Left lung (tissue), 10 donors: ENCODE results near the gene HTRA1. TPM values are rescaled to one million over a fixed set of nuclear protein-coding genes. Genes with fewer than 3 reads are reported as not detected.

ENCODE experiments used
- ATAC-seq: fragments of 200-7000 bp; cut with Tn5 transposase; one replicate; pipeline ENCODE4 v1.9.1; 2020; ENCODE audit warnings: moderate library complexity
- DNase-seq, 4 donors: peaks; one replicate each; pipeline ENCODE4 v3.0.0-alpha.2; 2013 to 2020
- H3K27ac ChIP-seq, 2 donors: fragments of 200-600 bp; sonication (generic) in 1 of 2; one replicate each; pipeline versions ENCODE4 v1.5.0 to v1.8.0; 2020 to 2021
- H3K27me3 ChIP-seq, 2 donors: fragments of 200-600 bp; sonication (generic) in 1 of 2; one replicate each; pipeline versions ENCODE4 v1.5.0 to v1.8.0; 2020 to 2021
- H3K36me3 ChIP-seq, 2 donors: fragments of 200-600 bp; sonication (generic) in 1 of 2; one replicate each; pipeline versions ENCODE4 v1.5.0 to v1.8.0; 2020 to 2021
- H3K4me1 ChIP-seq, 2 donors: fragments of 200-600 bp; one replicate each; pipeline ENCODE4 v1.8.0; 2021
- H3K4me3 ChIP-seq, 2 donors: fragments of 200-600 bp; sonication (generic) in 1 of 2; one replicate each; pipeline versions ENCODE4 v1.5.0 to v1.8.0; 2020 to 2021; ENCODE audit warnings: mild to moderate bottlenecking in 1 of 2
- H3K9me3 ChIP-seq, 2 donors: fragments of 200-600 bp; sonication (generic) in 1 of 2; one replicate each; pipeline versions ENCODE4 v1.5.0 to v1.8.0; 2020 to 2021
- intact Hi-C, 2 donors: fragments of 100-400 bp; cut with DNase I; formaldehyde crosslinking; loops; one replicate each; pipeline versions ENCODE4 v1.11.2 to v1.14.2; 2022
- polyA plus RNA-seq, 6 donors: library from polyadenylated mRNA; unstranded; fragments of 120-200 nt; gene quantifications; one replicate each; pipeline ENCODE4 v1.2.1, GENCODE V29; 2013; ENCODE audit not compliant: insufficient read length in 6 of 6
- total RNA-seq, 2 donors: library from RNA; stranded (reverse); fragmentation: NEBNext Ultra II Directional; extraction: Animal tissue kit (Norgen Biotek cat#: 25700); gene quantifications; one replicate each; pipeline ENCODE4 v1.2.1, GENCODE V29; 2021
- TF ChIP-seq, protein P1 (sequence below), 2 donors: fragments of 200-600 bp; sonication (generic) in 1 of 2; IDR thresholded peaks; one replicate each; pipeline versions ENCODE4 v1.5.0 to v1.8.0; 2021; ENCODE audit warnings: antibody characterized with exemption in 2 of 2
- donor health status: DM: no; HTN: yes; CAD: no.
- donor health status: DM: no; HTN: no; CAD: no.

The HTRA1 gene
- total and polyA plus RNA-seq, 8 donors, result 51.3 to 124 (median 73.0) TPM

DNA sequence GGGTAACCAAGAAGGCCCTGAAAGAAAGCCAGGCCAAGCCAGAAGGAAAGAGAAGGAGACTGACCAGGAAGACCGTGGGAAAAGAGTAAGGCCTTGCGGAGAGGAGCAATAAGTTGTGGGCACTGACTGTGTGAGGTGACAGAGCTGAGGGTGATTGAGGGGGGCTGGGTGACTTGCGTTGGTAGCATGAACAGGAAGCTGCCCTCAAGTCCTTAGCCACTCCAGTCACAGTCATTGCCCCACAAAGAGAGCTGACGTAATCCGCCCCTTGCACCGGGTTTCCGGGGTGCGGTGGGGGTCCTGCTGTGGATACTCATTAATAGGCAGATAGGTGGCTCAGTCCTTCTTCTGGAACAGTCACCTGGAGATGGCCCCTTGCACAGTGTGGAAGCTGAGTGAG lies 83.1 kb downstream of the HTRA1 start:
- intact Hi-C loops, result no loop called here
- DNase-seq, result no peak
- Histone ChIP-seq H3K4me1 (peaks cover 6 to 11% of the 10 kb centered on the region in 2 donors), H3K36me3 (no peaks in the 10 kb centered on the region), H3K27me3 (no peaks in the 10 kb centered on the region), H3K27ac (no peak overlapping the region), H3K9me3 (no peaks in the 10 kb centered on the region), H3K4me3 (no peak overlapping the region)
- no peak for ATAC-seq
- TF ChIP-seq, protein P1, sequence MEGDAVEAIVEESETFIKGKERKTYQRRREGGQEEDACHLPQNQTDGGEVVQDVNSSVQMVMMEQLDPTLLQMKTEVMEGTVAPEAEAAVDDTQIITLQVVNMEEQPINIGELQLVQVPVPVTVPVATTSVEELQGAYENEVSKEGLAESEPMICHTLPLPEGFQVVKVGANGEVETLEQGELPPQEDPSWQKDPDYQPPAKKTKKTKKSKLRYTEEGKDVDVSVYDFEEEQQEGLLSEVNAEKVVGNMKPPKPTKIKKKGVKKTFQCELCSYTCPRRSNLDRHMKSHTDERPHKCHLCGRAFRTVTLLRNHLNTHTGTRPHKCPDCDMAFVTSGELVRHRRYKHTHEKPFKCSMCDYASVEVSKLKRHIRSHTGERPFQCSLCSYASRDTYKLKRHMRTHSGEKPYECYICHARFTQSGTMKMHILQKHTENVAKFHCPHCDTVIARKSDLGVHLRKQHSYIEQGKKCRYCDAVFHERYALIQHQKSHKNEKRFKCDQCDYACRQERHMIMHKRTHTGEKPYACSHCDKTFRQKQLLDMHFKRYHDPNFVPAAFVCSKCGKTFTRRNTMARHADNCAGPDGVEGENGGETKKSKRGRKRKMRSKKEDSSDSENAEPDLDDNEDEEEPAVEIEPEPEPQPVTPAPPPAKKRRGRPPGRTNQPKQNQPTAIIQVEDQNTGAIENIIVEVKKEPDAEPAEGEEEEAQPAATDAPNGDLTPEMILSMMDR (IDR thresholded peaks at IDR 0.05), result no peak

DNA sequence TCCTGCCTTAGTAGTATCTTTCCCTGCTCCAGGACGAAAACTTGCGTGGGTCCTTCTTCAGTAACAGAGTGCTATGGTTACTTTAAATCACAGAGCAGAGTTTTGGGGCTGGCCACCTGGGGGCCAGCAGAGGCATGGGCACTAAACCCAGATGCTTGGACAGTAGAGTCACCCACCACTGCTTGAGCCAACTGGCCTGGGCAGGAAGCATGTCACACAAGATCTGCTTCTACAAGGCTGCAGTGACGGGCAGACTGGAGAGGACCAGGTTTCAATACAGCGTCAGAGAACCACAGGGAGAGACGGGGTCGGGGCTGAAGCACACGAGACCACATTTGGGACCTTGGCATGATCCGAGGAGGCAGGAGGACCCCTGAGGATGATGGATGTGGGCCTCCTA lies 84.9 kb downstream of the HTRA1 start:
- no peak overlapping the region for H3K27ac ChIP-seq
- no peaks in the 10 kb centered on the region for H3K36me3 ChIP-seq
- TF ChIP-seq, protein P1 (IDR thresholded peaks at IDR 0.05), result no peak
- H3K4me3 ChIP-seq, result no peak overlapping the region
- no peak for ATAC-seq
- no peak for DNase-seq
- no peaks in the 10 kb centered on the region for H3K27me3 ChIP-seq
- no peaks in the 10 kb centered on the region for H3K9me3 ChIP-seq
- peaks cover 5 to 10% of the 10 kb centered on the region in 2 donors for H3K4me1 ChIP-seq
- intact Hi-C loops, result no loop called here

DNA sequence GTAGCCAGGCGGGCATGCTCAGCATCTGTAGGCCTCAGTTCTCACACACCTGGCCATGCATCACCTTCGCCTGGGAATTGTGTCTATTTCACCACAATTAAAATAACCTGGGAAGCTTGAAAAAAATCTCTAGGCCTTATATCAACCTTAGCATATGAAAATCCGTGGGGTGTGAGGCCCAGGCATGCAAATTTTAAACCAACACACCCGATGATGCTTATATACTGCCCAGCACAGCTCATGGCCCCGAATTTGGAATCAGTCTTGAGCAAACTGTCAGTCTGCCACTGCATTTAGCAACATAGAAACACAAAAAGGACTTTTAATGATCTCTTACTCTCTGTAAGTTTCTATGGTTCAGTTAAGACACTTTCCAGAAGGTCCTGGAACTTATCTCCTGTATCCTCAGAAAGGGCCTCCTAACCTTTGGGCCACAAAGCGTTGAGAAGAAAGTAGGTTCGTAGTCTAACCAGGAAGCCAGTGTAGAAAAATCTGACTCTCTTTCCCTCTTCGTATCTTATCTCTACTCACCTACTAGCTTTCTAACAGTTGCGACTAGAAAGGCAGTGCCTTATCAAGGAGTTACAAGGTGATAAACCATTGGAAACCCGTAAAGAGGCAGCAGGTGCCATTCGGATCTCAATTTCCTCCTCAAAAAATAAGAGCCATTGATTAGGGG lies 87.2 kb downstream of the HTRA1 start:
- intact Hi-C loops, result no loop called here
- no peaks in the 10 kb centered on the region for H3K4me1 ChIP-seq

DNA sequence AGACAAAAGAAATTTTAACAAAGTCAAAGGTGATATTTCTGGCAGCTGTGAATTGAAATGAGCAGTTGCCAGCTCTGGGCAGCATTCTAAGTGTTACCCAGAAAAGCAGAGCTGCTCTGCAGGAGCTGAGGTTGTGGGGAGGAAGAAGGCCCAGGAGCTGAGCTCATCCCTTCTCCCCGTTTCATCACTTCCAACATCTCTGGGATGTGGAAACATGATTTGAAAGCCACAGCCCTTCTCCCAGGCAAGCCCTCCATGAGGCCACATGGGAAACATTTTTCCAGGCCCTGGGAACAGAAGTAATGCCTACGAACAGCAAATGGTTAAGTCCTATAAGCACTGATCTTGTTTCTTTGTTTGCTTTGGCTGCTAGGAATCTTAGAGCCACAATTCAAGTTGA lies 88.3 kb downstream of the HTRA1 start:
- DNase-seq, result no peak
- intact Hi-C loops, result no loop called here
- Histone ChIP-seq H3K27ac (no peak overlapping the region), H3K4me3 (no peak overlapping the region), H3K9me3 (no peaks in the 10 kb centered on the region), H3K27me3 (no peaks in the 10 kb centered on the region), H3K36me3 (no peaks in the 10 kb centered on the region), H3K4me1 (peaks cover 0 to 3% of the 10 kb centered on the region in 2 donors)
- ATAC-seq, result peak; percentile 14
- TF ChIP-seq, protein P1 (IDR thresholded peaks at IDR 0.05), result no peak

More for the DNA sequence above, 87.2 kb downstream of the HTRA1 start:
- Histone ChIP-seq H3K27ac (no peak overlapping the region), H3K9me3 (no peaks in the 10 kb centered on the region), H3K4me3 (no peak overlapping the region), H3K27me3 (no peaks in the 10 kb centered on the region), H3K36me3 (no peaks in the 10 kb centered on the region)
- DNase-seq (no peak), ATAC-seq (no peak)
- TF ChIP-seq, protein P1 (IDR thresholded peaks at IDR 0.05), result no peak

DNA sequence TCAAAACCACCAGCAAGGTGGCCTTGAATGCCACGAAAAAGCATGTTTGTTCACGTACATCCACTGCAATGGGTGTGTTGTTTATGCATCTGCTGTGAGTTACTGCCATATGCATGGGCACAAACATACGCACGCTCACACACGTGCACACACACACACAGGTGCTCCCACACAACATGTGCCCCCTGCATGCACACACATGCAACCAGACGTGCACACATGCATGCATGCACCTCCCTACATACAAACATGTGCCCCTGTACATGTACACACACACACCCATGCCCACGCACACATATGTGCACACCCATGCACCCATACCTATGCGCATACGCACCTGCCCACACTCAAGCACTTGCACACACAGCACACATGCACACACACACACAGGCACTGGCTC lies 89.1 kb downstream of the HTRA1 start:
- no peak for ATAC-seq
- TF ChIP-seq, protein P1 (IDR thresholded peaks at IDR 0.05), result no peak
- no peak overlapping the region for H3K4me3 ChIP-seq
- no peaks in the 10 kb centered on the region for H3K36me3 ChIP-seq
- H3K4me1 ChIP-seq, result peaks cover 0 to 3% of the 10 kb centered on the region in 2 donors
- intact Hi-C loops, result no loop called here
- no peak for DNase-seq
- H3K27ac ChIP-seq, result no peak overlapping the region
- no peaks in the 10 kb centered on the region for H3K27me3 ChIP-seq
- no peaks in the 10 kb centered on the region for H3K9me3 ChIP-seq
